ENCODE results near the gene CDKN2D.

CDKN2D gene

DNA sequence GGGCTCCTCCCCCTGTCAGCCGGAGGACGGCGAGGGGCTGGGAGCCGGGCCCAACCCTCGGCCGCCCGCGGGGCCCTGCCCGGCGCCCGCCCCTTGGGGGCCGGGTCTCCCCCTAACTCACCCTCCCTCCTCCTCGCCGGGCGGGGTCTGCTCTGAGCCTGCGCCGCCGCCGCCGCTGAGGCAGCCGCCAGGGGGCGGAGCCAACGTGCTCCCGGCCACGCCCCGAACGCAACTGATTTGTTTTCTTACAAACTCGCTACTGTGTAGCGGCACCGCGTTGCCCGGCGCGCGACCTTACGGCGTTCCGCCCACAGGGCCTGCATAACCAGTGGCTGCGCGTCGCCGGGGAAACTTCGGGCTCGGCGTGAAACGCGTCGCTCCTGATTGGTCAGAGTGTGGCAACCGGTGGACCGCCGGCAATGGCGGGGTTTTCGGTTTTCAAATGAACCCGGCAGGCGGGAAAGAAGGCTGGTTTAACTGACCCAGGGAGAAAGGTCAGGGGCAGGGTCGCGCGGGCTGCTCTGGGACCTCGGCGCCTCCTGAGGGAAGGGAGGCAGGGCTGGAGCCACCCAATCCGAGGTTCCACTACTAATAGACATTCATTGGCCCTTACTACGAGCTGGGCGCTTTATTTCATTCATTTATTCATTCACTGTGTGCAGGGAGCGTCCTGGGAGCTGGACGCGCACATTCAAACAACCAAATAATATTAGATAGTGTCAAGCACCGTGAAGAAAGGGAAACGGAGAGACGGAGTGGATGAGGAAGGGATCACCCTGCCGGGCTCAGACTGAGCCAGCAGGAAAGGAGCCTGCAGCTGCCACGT lies at the start of gene CDKN2D:
Gene CDKN2D (minus strand): TSS at position 154 of the 826 bp plus-strand sequence. CDS start 326 bp downstream, outside the sequence.
- peak; percentile 99 for DNase-seq (ENCODE audit: low spot score)

DNA sequence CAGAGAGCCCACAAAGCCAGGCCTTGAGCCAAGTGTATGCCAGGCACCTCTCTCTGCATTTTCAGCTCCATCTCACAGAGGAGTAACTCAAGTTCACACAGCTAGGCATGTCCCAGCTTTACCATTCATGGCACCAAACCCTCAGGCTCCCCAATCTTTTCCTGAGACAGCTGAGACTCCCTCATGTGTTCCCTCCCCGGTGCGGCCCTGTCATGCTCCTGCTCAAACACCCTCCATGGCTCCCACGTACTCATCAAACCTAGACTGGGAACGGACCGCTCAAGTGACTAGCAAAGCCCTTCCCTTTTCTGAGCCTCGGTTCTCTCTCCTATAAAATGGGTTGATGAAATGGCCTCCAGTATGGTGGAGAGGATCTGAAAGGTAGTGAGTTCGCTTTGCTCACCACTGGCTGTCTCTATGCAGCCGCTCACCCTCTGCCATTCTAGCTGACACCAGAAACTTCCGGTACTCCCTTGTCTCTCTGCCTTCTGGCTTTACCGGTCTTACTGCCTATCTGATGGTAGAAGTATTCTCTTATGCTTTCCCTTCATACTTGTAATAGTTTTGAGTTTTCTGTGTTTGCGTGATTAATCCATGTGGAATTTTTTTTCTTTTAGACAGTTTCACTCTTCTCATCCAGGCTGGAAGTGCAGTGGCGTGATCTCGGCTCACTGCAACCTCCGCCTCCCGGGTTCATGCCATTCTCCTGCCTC lies 48.8 kb upstream of the CDKN2D start:
- DNase-seq (ENCODE audit: low spot score): no peak

DNA sequence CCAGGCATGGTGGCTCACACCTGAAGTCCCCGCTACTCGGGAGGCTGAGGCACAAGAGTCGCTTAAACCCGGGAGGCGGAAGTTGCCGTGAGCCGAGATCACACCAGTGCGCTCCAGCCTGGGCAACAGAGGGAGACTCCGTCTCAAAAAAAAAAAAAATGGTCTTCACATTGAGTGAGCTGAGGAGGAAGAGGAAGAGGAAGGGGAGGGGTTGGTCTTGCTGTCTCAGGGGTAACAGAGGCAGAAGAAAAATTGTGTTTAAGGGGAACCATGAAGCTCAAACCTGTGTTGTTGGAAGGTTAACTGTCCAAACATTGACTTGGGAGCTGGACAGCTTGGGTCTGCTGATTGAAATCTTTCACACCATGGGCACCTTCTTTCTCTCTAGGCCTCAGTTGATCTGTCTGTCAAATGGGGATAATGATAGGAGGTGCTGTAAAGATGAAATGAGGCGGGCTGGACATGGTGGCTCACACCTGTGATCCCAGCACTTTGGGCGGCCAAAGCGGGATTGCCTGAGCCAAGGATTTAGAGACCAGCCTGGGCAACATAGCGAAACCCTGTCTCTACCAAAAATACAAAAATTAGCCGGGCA lies 46.7 kb upstream of the CDKN2D start:
- no peak for DNase-seq (ENCODE audit: low spot score)

DNA sequence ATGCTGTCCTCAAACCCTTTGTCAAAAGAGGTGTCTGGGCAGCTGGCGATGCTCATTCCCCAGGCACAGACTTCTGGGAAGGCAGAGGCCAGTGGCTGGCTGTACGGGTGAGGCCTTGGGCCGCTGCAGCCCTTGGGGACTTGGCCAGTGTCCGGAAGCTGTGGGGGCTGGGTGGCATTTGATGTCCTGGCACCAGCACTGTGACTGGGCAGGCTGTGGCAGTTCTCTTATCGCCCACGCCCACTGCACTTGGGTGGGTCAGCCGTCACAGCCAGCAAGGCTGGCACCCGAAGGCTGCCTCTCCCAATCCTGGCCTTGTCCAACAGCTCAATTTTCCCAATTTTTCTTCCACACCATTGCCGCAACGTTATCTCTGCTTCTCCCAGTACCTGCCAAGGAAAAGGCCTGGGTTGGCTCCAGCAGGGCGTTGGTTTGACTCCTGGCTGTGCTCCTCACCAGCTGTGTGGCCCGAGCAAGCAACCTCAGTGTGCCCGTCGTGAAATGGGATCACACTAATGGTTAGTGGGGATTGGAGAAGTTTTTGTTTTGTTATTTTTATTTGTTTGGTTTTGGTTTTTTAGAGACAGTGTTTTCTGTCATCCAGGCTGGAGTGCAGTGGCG lies 43.8 kb upstream of the CDKN2D start:
- DNase-seq (ENCODE audit: low spot score): peak; percentile 20

DNA sequence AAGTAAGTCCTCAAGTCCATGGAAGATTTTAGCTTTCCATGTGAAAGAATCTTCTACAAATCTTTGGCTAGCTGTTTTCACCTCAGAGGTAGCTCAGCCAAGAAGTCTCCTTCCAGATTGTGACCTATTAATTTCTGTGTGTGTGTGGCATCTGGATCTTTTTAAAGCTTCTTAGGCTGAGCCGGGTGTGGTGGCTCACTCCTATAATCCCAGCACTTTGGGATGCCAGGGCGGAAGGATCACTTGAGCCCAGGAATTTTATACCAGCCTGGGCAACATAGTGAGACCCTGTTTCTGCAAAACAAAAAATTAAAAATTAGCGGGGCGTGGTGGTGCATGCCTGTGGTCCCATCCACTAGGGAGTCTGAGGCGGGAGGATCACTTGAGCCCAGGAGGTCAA lies 43.1 kb upstream of the CDKN2D start:
- no peak for DNase-seq (ENCODE audit: low spot score)

DNA sequence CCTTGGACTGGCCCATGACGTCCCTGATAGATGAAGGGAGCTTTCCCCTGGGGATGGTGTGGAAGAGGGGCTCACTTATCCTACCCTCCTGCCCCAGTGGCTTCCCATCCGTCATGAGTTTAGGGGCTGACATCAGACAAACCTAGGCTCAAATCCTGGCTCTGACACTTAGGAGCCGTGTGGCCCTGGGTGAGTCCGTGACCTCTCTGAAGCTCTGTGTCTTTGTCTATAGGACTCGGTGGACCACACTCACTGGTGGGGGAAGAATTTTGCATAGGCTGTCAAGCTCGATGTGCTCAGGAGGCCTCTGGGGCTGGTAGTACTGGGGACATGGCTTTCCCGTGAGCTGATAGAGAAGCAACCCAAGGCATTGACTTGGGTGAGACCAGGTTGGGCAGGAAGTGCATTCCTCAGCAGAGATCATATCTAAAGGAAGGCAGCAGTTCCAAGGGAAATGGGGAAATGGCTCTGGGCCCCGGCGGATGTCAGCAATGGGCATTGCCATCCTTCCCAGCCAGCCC lies 35.7 kb upstream of the CDKN2D start:
- no peak for DNase-seq (ENCODE audit: low spot score)

DNA sequence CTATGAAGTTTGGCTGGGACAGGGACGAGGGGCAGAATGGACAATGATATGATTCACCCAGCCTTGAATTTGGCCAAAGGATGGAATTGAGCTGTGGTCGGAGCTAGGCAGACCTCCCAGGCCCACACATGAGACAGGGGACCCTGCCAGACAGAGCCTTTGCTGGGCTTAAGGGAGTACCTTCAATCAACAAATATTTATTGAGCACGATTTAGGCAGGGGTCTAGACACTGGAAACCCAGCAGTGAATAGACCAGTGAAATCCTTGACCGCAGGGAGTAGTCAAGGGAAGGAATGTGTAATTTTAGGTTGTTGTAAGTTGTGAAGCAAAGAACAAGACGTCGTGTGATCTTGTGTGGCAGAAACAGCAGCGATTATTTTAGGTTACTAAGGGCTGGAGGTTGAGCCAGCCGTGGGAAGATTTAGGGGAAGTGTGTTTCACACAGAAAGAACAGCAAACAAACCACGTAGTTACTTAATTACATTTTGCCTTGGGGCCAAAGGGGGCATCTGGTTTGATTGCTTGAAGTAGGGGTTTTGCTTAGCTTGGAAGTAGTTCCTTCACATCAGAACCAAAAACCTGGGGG lies 35.2 kb upstream of the CDKN2D start:
- DNase-seq (ENCODE audit: low spot score): no peak

DNA sequence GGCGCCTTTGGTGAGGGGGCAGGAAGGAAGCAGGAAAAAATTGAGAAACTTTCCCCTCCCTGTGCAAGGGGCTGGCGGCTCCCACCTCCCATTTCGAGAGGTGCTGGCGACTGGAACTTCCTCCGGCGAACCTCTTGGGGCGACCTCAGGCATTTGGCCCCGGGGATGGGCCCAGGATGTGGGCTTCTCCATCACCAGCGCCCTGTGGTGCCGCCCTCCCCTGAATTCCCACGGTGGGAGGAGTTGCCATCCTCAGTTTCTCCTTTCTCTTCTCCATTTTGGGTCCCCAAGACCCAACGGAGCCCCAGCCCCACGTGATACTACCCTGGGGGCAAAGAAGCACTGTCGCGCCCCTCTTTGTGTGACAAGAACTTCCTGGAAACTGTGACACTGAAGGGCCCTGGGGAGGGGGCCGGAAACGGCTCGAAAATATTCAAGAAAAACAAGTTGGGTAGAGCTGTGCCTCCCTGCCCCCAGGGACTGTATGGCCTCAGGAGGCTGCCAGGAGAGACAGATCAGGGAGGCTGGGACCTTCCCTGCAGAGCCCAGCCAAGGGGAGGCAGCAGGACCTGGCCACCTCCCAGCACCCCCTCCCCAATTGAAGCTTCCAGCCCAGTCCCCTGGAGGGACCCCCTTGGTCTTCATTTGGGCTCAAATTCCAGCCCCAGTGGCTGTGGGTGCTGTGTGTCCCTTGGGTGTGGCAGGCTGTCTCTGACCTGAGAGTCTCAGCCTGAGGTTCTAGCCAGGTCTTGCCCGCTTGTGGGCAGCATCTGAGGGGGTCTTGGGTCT lies 34.5 kb upstream of the CDKN2D start:
- no peak for DNase-seq (ENCODE audit: low spot score)

DNA sequence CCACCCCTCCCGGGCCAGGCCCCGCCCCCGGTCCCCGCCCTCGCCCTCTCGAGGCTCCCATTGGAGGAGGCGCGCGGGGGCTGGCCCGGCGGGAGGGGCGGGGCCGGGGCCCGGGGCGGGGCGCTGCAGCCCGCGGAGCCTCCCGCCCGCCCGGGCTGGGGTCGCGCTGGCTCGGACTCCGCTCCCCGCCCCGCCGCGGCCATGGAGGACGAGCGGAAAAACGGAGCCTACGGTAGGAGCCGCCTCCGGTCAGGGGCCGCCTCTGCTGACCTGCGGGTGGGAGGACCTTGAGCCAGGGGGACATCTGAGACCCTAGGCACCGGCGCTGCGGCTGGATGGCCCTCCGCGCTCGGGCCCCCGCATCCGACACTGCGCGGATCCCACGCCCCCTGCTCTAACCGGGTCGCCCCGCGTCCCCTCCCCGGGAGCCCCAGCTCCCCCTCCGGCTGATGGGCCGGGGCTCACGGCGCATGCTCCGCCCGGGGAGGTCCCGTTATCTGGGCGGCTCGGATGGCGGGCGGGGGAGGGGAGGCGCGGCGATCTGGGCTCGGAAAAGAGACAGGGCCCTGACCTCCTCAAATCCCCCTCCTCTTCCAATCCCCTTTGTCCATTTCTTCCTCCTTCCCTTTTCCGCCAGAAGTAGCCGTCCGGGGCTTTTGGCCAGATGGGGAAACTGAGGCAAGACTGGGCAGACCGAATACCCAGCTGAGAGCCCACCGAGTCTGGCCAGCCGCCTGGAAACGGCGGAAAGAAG lies 33.7 kb upstream of the CDKN2D start:
- peak; percentile 75 for DNase-seq (ENCODE audit: low spot score)

DNA sequence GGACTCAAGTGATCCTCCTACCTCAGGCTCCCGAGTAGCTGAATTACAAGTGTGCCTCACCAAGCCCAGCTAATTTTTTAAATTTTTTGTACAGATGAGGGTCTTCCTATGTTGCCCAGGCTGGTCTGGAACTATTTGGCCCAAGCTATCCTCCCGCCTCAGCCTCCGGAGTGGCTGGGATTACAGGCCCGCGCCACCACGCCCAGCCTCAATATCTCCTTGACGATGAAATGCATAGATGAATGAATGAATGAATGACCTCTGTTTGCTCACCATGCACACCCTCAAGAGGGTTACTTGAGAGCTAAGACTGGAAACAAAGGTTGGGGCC lies 33.2 kb upstream of the CDKN2D start:
- DNase-seq (ENCODE audit: low spot score): no peak

DNA sequence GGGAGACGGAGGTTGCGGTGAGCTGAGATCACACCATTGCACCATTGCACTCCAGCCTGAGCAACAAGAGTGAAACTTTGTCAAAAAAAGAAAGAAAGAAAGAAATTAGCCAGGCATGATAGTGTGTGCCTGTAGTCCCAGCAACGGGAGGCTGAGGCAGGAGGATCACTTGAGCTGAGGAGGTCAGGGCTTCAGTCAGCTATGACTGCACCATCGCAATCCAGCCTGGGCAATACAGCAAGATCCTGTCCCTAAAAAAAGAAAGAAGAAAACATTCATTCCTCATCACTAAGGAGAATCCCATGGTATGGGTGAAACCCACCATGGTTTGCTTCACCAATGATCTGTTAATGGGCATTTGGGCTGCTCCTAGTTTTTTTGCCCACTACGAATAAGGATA lies 31.4 kb upstream of the CDKN2D start:
- no peak for DNase-seq (ENCODE audit: low spot score)

DNA sequence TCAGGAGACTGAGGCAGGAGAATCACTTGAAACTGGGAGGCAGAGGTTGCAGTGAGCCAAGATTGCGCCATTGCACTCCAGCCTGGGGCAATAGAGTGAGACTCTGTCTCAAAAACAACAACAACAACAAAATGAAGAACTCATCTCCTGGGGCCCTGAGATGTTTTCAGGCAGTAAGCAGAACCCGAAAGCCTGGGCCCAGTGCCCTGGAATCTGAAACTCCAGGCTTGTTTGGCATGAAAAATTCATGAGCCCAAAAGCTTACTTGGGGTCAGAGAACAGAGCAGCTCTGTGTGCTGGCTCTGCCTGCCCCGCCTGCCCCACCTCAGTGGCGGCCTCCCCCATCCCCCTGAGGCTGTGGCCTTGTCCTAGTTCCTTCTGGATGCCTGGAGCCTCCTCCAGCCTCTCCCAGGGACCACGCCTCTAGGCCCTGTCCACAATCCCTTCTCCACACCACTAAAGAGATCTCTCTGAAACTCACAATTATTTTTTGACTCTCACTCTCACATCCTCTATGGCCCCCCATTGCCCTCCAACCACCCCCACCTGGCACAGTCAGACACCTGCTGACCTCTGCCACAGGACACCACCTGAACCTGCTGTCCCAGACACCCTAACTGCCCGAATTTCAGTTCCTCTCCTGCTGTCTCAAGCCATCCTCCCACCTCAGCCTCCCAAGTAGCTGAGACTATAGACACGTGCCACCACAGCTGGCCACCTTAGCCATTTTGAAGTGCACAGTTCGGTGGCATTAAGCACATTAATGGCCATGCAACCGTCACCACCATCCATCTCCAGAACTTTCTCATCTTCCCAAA lies 25.2 kb upstream of the CDKN2D start:
- DNase-seq (ENCODE audit: low spot score): no peak

DNA sequence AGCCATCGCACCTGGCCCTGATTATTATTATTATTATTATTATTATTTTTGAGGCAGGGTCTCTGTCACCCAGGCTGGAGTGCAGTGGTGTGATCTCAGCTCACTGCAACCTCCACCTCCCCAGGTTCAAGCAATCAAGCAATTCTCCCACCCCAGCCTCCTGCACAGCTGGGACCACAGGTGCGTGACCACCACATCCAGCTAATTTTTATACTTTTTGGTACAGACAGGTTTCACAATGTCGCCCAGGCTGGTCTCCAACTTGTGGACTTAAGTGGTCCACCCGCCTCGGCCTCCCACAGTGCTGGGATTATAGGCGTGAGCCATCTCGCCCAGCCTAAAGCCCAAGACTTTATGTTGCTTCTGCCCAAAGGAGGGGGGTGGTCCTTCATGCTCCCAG lies 24.4 kb upstream of the CDKN2D start:
- no peak for DNase-seq (ENCODE audit: low spot score)

DNA sequence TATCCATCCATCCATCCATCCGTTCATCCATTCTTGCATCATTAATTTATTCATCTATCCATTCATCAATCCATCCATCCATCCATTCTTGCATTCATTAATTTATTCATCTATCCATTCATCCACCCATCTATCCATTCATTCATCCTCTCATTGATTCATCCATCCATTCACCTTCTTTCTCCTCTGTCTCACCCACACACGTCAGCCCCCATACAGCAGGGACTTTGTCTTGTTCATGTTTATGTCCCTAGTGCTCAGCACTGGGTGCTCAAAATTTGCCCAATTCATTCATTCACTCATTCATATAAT lies 19.0 kb upstream of the CDKN2D start:
- no peak for DNase-seq (ENCODE audit: low spot score)

DNA sequence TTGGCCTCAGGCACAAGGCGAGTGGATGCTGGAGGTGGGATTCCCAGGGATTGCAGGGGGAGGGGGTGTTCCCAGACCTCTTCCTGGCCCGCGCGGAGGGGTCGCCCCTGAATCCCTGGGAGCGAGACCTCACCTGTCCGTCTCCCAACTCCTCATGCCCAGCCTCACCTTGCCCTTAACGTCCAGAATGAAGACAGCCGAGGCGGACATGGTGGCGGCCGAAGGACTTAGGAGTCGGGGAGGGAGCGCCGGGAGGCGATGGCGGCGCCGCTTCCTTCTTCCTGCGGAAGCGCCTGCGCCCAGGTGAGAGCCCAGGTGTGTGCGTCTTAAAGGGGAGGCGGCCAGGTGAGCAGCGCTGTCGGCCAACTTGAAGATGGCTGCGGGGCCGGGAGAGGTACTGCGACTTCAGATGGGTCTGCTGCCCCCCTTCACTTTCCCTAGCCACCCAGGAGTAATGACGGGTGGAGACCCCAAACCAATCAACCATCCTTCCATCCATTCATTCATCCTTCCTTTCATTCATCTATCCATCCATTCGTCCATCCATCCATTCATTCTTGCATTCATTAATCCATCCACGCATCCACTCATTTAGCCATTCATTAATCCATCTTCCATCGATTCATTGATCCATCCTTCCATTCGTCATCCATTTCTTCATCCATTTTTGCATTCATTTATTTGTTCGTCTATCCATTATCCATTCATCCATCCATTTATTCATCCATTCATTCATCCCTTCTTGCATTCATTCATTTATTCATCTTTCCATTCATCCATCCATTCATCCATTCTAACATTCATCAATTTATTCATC lies 18.5 kb upstream of the CDKN2D start, which contains the start of gene AP1M2:
Gene AP1M2 (minus strand): TSS at position 291 of the 817 bp plus-strand sequence. CDS start 81 bp downstream, at position 210.
- DNase-seq (ENCODE audit: low spot score): no peak

DNA sequence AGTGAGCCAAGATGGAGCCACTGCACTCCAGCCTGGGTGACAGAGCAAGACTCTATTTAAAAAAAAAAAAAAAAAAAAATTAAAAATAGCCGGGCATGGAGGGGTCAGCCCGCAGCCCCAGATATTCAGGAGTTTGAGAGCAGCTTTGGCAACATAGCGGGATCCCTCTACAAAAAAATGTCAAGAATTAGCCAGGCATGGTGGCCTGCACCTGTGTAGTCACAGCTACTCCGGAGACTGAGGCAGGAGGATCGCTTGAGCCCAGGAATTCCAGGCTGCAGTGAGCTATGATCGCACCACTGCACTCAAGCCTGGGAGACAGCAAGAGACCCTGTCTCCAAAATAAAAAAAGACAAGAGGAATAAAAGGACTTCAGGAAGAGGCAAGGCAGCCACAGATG lies 17.6 kb upstream of the CDKN2D start:
- no peak for DNase-seq (ENCODE audit: low spot score)

DNA sequence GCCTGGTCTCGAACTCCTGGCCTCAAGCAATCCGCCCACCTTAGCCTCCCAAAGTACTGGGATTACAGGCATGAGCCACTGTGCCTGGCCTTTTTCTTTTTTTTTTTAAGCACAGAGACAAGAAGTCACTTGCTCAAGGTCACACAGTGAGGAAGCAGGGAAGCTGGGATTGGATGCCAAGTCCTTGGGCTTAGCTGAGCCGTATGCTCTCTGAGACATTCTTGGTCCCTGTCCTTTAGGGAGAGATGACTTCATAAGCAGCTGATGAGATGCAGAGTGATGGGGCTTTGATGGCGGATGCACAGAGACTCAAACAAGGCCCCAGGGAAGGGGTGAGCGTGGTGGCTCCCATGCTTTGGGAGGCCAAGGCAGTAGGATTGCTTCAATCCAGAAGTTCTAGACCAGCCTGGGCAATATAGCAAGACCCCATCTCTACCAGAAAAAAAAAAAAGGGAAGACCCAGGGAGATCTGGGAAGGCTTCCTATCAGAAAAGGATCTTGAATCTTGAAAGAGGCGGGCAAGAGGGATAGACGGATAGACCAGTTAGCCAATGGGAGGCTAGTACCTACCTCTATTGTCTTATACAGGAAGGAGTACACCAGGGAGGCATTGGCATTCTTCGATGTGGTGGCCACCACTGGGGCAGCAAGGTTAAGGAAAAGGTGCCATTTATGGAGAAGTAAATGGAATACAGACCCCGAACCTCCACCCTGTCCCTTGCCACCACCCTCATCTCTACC lies 14.4 kb upstream of the CDKN2D start:
- no peak for DNase-seq (ENCODE audit: low spot score)

DNA sequence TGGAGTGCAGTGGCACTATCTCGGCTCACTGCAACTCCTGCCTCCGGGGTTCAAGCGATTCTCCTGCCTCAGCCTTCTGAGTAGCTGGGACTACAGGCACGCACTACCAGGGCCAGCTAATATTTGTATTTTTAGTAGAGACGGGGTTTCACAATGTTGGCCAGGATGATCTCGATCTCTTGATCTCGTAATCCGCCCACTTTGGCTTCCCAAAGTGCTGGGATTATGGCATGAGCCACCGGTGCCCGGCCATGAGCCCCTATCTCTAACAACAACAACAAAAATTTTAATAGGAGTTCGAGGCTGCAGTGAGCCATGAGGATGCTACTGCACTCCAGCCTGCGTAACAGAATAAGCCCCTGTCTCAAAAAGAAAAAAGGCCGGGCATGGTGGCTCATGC lies 13.3 kb upstream of the CDKN2D start:
- DNase-seq (ENCODE audit: low spot score): no peak

Measured in cerebellar cortex (tissue), 1 donor.